DND-41 (cell line): ENCODE measurements around the gene NMT2.

Source experiments
- ATAC-seq: fragments of 200-7000 bp; cut with Tn5 transposase; 3 replicates; pipeline ENCODE4 v1.9.1; 2021; ENCODE audit warnings: low read depth; ENCODE audit not compliant: insufficient read depth
- DNase-seq: peaks from one replicate; pipeline ENCODE4 v3.0.0-alpha.2; 2020
- H2AFZ ChIP-seq: 2 replicates; pipeline ENCODE4 v1.6.0; 2012; ENCODE audit warnings: low read depth, low read length
- H3K27ac ChIP-seq: 2 replicates; pipeline ENCODE4 v1.5.1; 2012; ENCODE audit warnings: low read length, inconsistent platforms
- H3K27me3 ChIP-seq: fragments of 200-600 bp; sonication (generic); 2 replicates; pipeline ENCODE4 v1.6.0; 2012; ENCODE audit warnings: low read length, mild to moderate bottlenecking, inconsistent platforms; ENCODE audit not compliant: insufficient read depth, poor library complexity
- H3K36me3 ChIP-seq: 2 replicates; pipeline ENCODE4 v1.5.1; 2012; ENCODE audit warnings: low read length, inconsistent platforms; ENCODE audit not compliant: insufficient read depth
- H3K4me1 ChIP-seq: 2 replicates; pipeline ENCODE4 v1.5.1; 2012; ENCODE audit warnings: mild to moderate bottlenecking, low read length; ENCODE audit not compliant: insufficient read depth
- H3K4me2 ChIP-seq: 2 replicates; pipeline ENCODE4 v1.6.0; 2012; ENCODE audit warnings: mild to moderate bottlenecking, moderate library complexity, low read length, inconsistent platforms; ENCODE audit not compliant: insufficient read depth
- H3K4me3 ChIP-seq, 2 experiments: fragments of 200-600 bp in 1 of 2; shearing (Covaris generic) in 1 of 2; 2 replicates each; pipeline ENCODE4 v1.5.1; 2012 to 2016; ENCODE audit warnings: inconsistent platforms in 2 of 2, low read length in 2 of 2, mild to moderate bottlenecking in 2 of 2, low read depth in 1 of 2, moderate library complexity in 1 of 2
- H3K79me2 ChIP-seq: 2 replicates; pipeline ENCODE4 v1.6.0; 2012; ENCODE audit warnings: low read length, inconsistent platforms; ENCODE audit not compliant: insufficient read depth
- H3K9ac ChIP-seq: 2 replicates; pipeline ENCODE4 v1.6.0; 2012; ENCODE audit warnings: low read depth, mild to moderate bottlenecking, inconsistent platforms, low read length, moderate library complexity
- H3K9me3 ChIP-seq: 2 replicates; pipeline ENCODE4 v1.5.1; 2012; ENCODE audit warnings: low read length, moderate library complexity, mild to moderate bottlenecking, inconsistent platforms; ENCODE audit not compliant: insufficient read depth, severe bottlenecking
- H4K20me1 ChIP-seq: 2 replicates; pipeline ENCODE4 v1.6.0; 2012; ENCODE audit warnings: low read length; ENCODE audit not compliant: insufficient read depth
- CTCF ChIP-seq: IDR thresholded peaks from 2 replicates; pipeline ENCODE4 v1.5.1; 2012; ENCODE audit warnings: borderline replicate concordance, low read length, moderate library complexity, mild to moderate bottlenecking; ENCODE audit not compliant: poor library complexity, severe bottlenecking; ENCODE audit errors: extremely low read depth
- EZH2 ChIP-seq: IDR thresholded peaks from 3 replicates; pipeline ENCODE4 v1.6.1; 2012; ENCODE audit warnings: borderline replicate concordance, low read depth, mild to moderate bottlenecking, moderate library complexity, low read length, inconsistent platforms; ENCODE audit not compliant: severe bottlenecking

The NMT2 gene

GRCh38 chr10:15146366-15146765 is 22.1 kb downstream of the NMT2 start:
- Histone ChIP-seq H3K27ac (no peak overlapping the region), H3K9me3 (no peaks in the 10 kb centered on the region), H3K4me2 (no peak overlapping the region), H3K27me3 (no peaks in the 10 kb centered on the region), H3K9ac (no peak overlapping the region), H3K4me1 (peaks cover 23% of the 10 kb centered on the region), H3K79me2 (peaks cover 75% of the 10 kb centered on the region), H4K20me1 (peaks cover 10% of the 10 kb centered on the region), H2AFZ (no peak overlapping the region), H3K4me3 (no peak overlapping the region), H3K36me3 (no peaks in the 10 kb centered on the region)
- TF ChIP-seq EZH2 = no peak
- DNase-seq (no peak), ATAC-seq (no peak)

- Histone ChIP-seq H3K4me1 (peaks cover 39% of the 10 kb centered on the region), H3K36me3 (peaks cover 3% of the 10 kb centered on the region), H3K4me2 (no peak overlapping the region), H3K27me3 (no peaks in the 10 kb centered on the region), H3K9me3 (no peaks in the 10 kb centered on the region), H3K27ac (no peak overlapping the region), H3K9ac (no peak overlapping the region), H3K4me3 (no peak overlapping the region), H4K20me1 (peaks cover 10% of the 10 kb centered on the region), H3K79me2 (peaks cover 65% of the 10 kb centered on the region), H2AFZ (no peak overlapping the region)
- TF ChIP-seq EZH2 (no peak), CTCF (no peak)
- no peak for DNase-seq
- no peak for ATAC-seq
Observed at GRCh38 chr10:15144788-15145187, 23.7 kb downstream of the NMT2 start.

- H3K4me2 ChIP-seq = peak overlapping the region; percentile 67
- H3K9me3 ChIP-seq = no peaks in the 10 kb centered on the region
- no peaks in the 10 kb centered on the region for H3K27me3 ChIP-seq
- peaks cover 44% of the 10 kb centered on the region for H3K79me2 ChIP-seq
- H3K4me1 ChIP-seq = peaks cover 39% of the 10 kb centered on the region
- ATAC-seq (peak; percentile 82), DNase-seq (peak; percentile 56)
- peak overlapping the region; percentile 6 to 51; a peak in 3 of 4 replicates for H3K4me3 ChIP-seq
- TF ChIP-seq EZH2 (no peak), CTCF (no peak)
- H3K36me3 ChIP-seq = peaks cover 9% of the 10 kb centered on the region
- H3K9ac ChIP-seq = peak overlapping the region; percentile 45
- H4K20me1 ChIP-seq = no peaks in the 10 kb centered on the region
- H2AFZ ChIP-seq = peak overlapping the region; percentile 54
- peak overlapping the region; percentile 84 for H3K27ac ChIP-seq
Observed at GRCh38 chr10:15141136-15142054, 27.1 kb downstream of the NMT2 start.

- Histone ChIP-seq H3K79me2 (peaks cover 37% of the 10 kb centered on the region), H3K9ac (peak overlapping the region; percentile 45), H3K9me3 (no peaks in the 10 kb centered on the region), H3K27me3 (no peaks in the 10 kb centered on the region), H3K27ac (peak overlapping the region; percentile 84), H2AFZ (no peak overlapping the region), H3K4me1 (peaks cover 39% of the 10 kb centered on the region), H3K4me2 (peak overlapping the region; percentile 67), H3K4me3 (peak overlapping the region in 1 of 2 experiments; percentile 51; a peak in 2 of 4 replicates), H3K36me3 (peaks cover 9% of the 10 kb centered on the region), H4K20me1 (no peaks in the 10 kb centered on the region)
- DNase-seq = peak; percentile 10
- 0 out of 3 replicates have a peak, but pooled peaks have one; percentile 32 for ATAC-seq
- no peak for TF ChIP-seq EZH2
- no peak for TF ChIP-seq CTCF
Observed at GRCh38 chr10:15140698-15141097, 27.8 kb downstream of the NMT2 start.
